GM21723 (cell line): ENCODE data around the gene ACAD11.

Experiments used
- ATAC-seq: cut with Tn5 transposase; IDR thresholded peaks from one replicate; pipeline ENCODE4 v1.9.1; 2021; ENCODE audit warnings: mild to moderate bottlenecking, moderate library complexity; ENCODE audit not compliant: unreplicated experiment

The ACAD11 gene

DNA sequence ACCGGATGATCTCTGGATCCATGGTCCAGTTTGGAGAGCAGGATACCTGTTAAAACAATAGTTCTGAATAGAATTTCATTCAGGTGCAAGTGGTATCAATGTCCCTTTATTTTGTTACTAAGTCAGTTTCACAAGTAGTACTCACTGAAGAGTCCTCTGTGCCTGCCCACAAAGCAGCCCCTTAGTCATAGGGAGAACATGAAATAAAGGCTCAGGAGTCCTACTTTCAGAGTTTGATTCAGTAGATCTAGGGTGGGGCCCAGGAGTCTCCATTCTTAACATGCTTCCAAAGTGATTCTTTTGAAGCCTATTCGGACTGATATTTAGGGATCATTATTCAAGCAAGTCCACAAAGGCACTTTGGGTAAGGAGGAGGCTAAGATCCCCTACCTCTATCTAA lies 142.3 kb downstream of the ACAD11 start:
- no peak for ATAC-seq

DNA sequence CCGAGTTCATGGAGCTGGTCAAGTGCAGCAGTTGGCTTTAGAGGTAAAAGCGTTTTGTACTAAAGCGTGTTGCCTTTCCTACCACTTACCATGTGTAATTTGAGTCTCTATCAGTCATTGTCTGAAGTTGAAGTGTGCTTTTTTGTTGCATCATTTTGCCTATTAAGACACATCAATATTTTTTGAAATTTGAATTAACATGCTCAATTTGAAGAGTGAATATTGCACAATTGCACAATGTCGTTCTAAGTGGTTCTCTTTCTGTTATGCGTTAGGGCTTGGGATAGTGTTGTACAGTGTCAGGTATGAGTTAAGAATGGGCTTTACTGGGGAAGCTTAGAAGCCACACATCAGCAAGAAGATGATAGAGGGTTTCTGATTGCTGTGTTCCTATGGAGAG lies 146.6 kb downstream of the ACAD11 start:
- no peak for ATAC-seq

DNA sequence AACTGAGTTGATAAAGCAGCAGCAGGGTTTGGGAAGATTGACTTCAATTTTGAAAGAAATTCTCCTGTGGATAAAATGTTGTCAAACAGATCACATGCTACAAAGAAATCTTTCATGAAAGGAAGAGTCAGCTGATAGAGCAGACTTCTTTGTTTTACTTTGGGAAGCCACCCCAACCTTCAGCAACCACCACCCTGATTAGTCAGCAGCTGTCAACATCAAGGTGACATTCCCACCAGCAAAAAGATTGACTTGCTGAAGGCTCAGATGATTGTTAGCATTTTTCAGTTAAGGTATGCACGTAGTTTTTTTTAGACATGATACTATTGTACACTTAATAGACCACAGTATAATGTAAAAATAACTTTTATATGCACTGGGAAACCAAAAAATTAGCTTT lies 150.1 kb downstream of the ACAD11 start:
- no peak for ATAC-seq

DNA sequence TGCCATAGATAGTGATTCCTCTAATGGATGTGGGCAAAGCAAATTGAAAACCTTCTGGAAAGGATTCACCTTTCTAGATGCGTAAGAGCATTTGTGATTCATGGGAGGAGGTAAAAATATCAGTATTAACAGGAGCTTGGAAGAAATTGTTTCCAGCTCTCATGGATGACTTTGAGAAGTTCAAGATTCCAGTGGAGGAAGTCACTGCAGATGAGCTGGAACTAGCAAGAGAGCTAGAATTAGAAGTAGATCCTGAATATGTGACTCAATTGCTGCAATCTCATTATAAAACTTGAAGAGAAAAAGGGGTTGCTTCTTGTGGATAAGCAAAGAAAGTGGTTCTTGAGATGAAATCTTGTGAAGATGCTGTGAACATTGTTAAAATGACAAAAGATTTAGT lies 150.5 kb downstream of the ACAD11 start:
- ATAC-seq: no peak
